Ovary (tissue), 9 donors: Measurements from ENCODE around the gene PBXIP1. TPM values are rescaled to one million over a fixed set of nuclear protein-coding genes. Genes with fewer than 3 reads are reported as not detected.

Experiments
- DNase-seq, 5 donors: peaks; one replicate each; pipeline ENCODE4 v3.0.0-alpha.2; 2019 to 2020
- H3K27ac ChIP-seq, 2 donors: fragments of 200-600 bp; one replicate each; pipeline versions ENCODE4 v1.5.1 to v1.8.0; 2019 to 2022
- H3K27me3 ChIP-seq: fragments of 200-600 bp; one replicate; pipeline ENCODE4 v1.8.0; 2022
- H3K36me3 ChIP-seq: fragments of 200-600 bp; sonication (generic); one replicate; pipeline ENCODE4 v1.5.1; 2019
- H3K4me1 ChIP-seq: one replicate; pipeline ENCODE4 v1.8.1; 2013; ENCODE audit warnings: mild to moderate bottlenecking, moderate library complexity; ENCODE audit not compliant: insufficient read depth
- H3K4me3 ChIP-seq: fragments of 200-600 bp; sonication (generic); one replicate; pipeline ENCODE4 v1.5.1; 2017
- H3K9me3 ChIP-seq, 2 donors: fragments of 200-600 bp in 1 of 2; sonication (generic) in 1 of 2; one replicate each; pipeline versions ENCODE4 v1.5.1 to v1.8.1; 2013 to 2019; ENCODE audit warnings: mild to moderate bottlenecking in 1 of 2, moderate library complexity in 1 of 2
- CTCF ChIP-seq, 3 donors: fragments of 450-650 bp in 2 of 3; fragments of 200-600 bp in 1 of 3; IDR thresholded peaks; one replicate each; pipeline versions ENCODE4 v1.5.1 to v1.8.0; 2016 to 2022; ENCODE audit warnings: antibody characterized with exemption in 3 of 3, mild to moderate bottlenecking in 1 of 3
- EP300 ChIP-seq: sonication (generic); formaldehyde crosslinking; IDR thresholded peaks from one replicate; pipeline ENCODE4 v1.6.1; 2017; ENCODE audit warnings: antibody characterized with exemption
- POLR2A ChIP-seq: fragments of 450-650 bp; IDR thresholded peaks from one replicate; pipeline ENCODE4 v1.6.1; 2017; ENCODE audit warnings: antibody characterized with exemption, mild to moderate bottlenecking, moderate library complexity
- WGBS, 3 donors: extraction: QIAGEN DNeasy Blood & Tissue Kit in 1 of 3; methylation state at CpG; one replicate each; pipeline versions ENCODE4 v1.1.5 to v1.1.7; 2013 to 2017; 5-methylcytosine and 5-hydroxymethylcytosine counted together
- intact Hi-C, 4 donors: fragments of 100-400 bp; cut with DNase I; formaldehyde crosslinking; loops; one replicate each; pipeline versions ENCODE4 v1.11.0 to v1.15.1; 2022 to 2023
- polyA plus RNA-seq, 2 donors: library from polyadenylated mRNA; stranded (reverse); fragments of 200-250 nt in 1 of 2; fragments of 350-450 nt in 1 of 2; fragmentation: Illumina TruSeq in 1 of 2; extraction: RNeasy Lipid Tissue Mini Kit (QIAGEN cat#74804) in 1 of 2; gene quantifications; one replicate each; pipeline ENCODE4 v1.2.3, GENCODE V29; 2013 to 2014
- total RNA-seq, 7 donors: library from RNA; depleted of rRNA in 2 of 7; stranded (reverse); fragments of >200 nt in 2 of 7; fragmentation: NEBNext Ultra II Directional in 3 of 7; extraction: Animal tissue kit (Norgen Biotek cat#: 25700) in 3 of 7; gene quantifications; one replicate each; pipeline versions ENCODE4 v1.1.0 to v1.2.4, GENCODE V29; 2016 to 2023
- donor health status: DM: no; HTN: no; CAD: no; lungs with moderate emphysema.
- donor health status: DM: no; HTN: no; CAD: no.
- donor health status: Bipolar disorder and iron deficiency.
- donor health status: DM: yes; HTN: yes; CAD: no.
- donor health status: DM: no; HTN: no; CAD: no.
- donor health status: DM: yes; HTN: yes; CAD: no.

The PBXIP1 gene
- total and polyA plus RNA-seq, 9 donors = 78.7 to 170 (median 120) TPM

GRCh38 chr1:154966111-154966510 is 10.2 kb upstream of the PBXIP1 start:
- Histone ChIP-seq H3K36me3 (no peaks in the 10 kb centered on the region), H3K27ac (no peak overlapping the region), H3K4me3 (no peak overlapping the region), H3K27me3 (no peaks in the 10 kb centered on the region), H3K9me3 (no peaks in the 10 kb centered on the region), H3K4me1 (peaks cover 7% of the 10 kb centered on the region)
- no peak for TF ChIP-seq CTCF (IDR thresholded peaks at IDR 0.05)
- no peak for TF ChIP-seq POLR2A
- TF ChIP-seq EP300 = no peak
- DNase-seq = no peak
- 81 to 82% (median 81%) methylated on average over 7 of the region's 7 CpGs for WGBS, 3 donors
- intact Hi-C loops = no loop called here

- intact Hi-C loops = loop anchor here in 3 of 4 donors (5.0 kb wide), 2 partner anchors 33 to 38 kb away; partner anchors contain the start of gene ZBTB7B (in 1 of the 3)
- no peak overlapping the region for H3K27ac ChIP-seq
- TF ChIP-seq CTCF (IDR thresholded peaks at IDR 0.05) (no peak), POLR2A (no peak), EP300 (no peak)
- 83 to 87% (median 85%) methylated on average over 6 of the region's 6 CpGs for WGBS, 3 donors
- no peak for DNase-seq
- no peaks in the 10 kb centered on the region for H3K9me3 ChIP-seq
- H3K4me3 ChIP-seq = no peak overlapping the region
- no peaks in the 10 kb centered on the region for H3K27me3 ChIP-seq
- H3K36me3 ChIP-seq = no peaks in the 10 kb centered on the region
- peaks cover 2% of the 10 kb centered on the region for H3K4me1 ChIP-seq
Observed at GRCh38 chr1:154964359-154964758, 8.5 kb upstream of the PBXIP1 start.

GRCh38 chr1:154963643-154964042 is 7.7 kb upstream of the PBXIP1 start:
- Histone ChIP-seq H3K4me1 (no peaks in the 10 kb centered on the region), H3K27ac (no peak overlapping the region), H3K36me3 (no peaks in the 10 kb centered on the region), H3K27me3 (no peaks in the 10 kb centered on the region), H3K4me3 (no peak overlapping the region), H3K9me3 (no peaks in the 10 kb centered on the region)
- no peak for TF ChIP-seq POLR2A
- no peak for TF ChIP-seq CTCF (IDR thresholded peaks at IDR 0.05)
- TF ChIP-seq EP300 = no peak
- DNase-seq = peak in 1 of 5 donors; percentile 25
- intact Hi-C loops = loop anchor here in 3 of 4 donors (5.0 kb wide), 2 partner anchors 34 to 39 kb away; partner anchors contain the start of gene ZBTB7B (in 1 of the 3)
- 68 to 72% (median 71%) methylated on average over 8 of the region's 8 CpGs for WGBS, 3 donors

GRCh38 chr1:154962795-154963330 is 7.0 kb upstream of the PBXIP1 start:
- H3K9me3 ChIP-seq = no peaks in the 10 kb centered on the region
- no peaks in the 10 kb centered on the region for H3K27me3 ChIP-seq
- H3K4me3 ChIP-seq = no peak overlapping the region
- H3K4me1 ChIP-seq = no peaks in the 10 kb centered on the region
- TF ChIP-seq CTCF (IDR thresholded peaks at IDR 0.05) (no peak), POLR2A (no peak), EP300 (no peak)
- intact Hi-C loops = loop anchor here in 3 of 4 donors (5.0 kb wide), 2 partner anchors 34 to 39 kb away; partner anchors contain the start of gene ZBTB7B (in 1 of the 3)
- H3K27ac ChIP-seq = no peak overlapping the region
- H3K36me3 ChIP-seq = no peaks in the 10 kb centered on the region
- WGBS, 3 donors = 56 to 62% (median 58%) methylated on average over 6 of the region's 6 CpGs
- peak in 1 of 5 donors; percentile 31 for DNase-seq
